ENCODE results near the gene PATL2.
A peak's percentile ranks its signal among the peaks of the same experiment; 100 is the strongest.

PATL2 gene

GRCh38 chr15:44718927-44719292 is 7.8 kb upstream of the PATL2 start:
- H3K4me3 ChIP-seq (ENCODE audit: extremely low read depth, insufficient read depth, low read length, poor library complexity, severe bottlenecking) = no peak overlapping the region
- H3K9me3 ChIP-seq (ENCODE audit: control insufficient read depth, low read length) = no peaks in the 10 kb centered on the region
- WGBS, 2 experiments (ENCODE audit: insufficient coverage in 2 of 2) = 100% methylated on average over 2 to 5 of the region's 8 CpGs
- no peaks in the 10 kb centered on the region for H3K4me1 ChIP-seq (ENCODE audit: control insufficient read depth, insufficient read depth, low read length, poor library complexity, severe bottlenecking)
- no peak overlapping the region for H3K27ac ChIP-seq (ENCODE audit: low read depth, low read length, severe bottlenecking)
- H3K36me3 ChIP-seq (ENCODE audit: control insufficient read depth, insufficient read depth, low read length) = peaks cover 30% of the 10 kb centered on the region

- WGBS, 2 experiments (ENCODE audit: insufficient coverage in 2 of 2) = 63% methylated on average over 3 of the region's 4 CpGs; no CpG with 5 or more reads in 1 of the 2 experiments
- Histone ChIP-seq H3K4me1 (ENCODE audit: control insufficient read depth, insufficient read depth, low read length, poor library complexity, severe bottlenecking) (no peaks in the 10 kb centered on the region), H3K4me3 (ENCODE audit: extremely low read depth, insufficient read depth, low read length, poor library complexity, severe bottlenecking) (no peak overlapping the region), H3K36me3 (ENCODE audit: control insufficient read depth, insufficient read depth, low read length) (peaks cover 30% of the 10 kb centered on the region), H3K27ac (ENCODE audit: low read depth, low read length, severe bottlenecking) (no peak overlapping the region), H3K9me3 (ENCODE audit: control insufficient read depth, low read length) (no peaks in the 10 kb centered on the region)
Observed at GRCh38 chr15:44718180-44718926, 7.2 kb upstream of the PATL2 start.

GRCh38 chr15:44716983-44717602 is 6.0 kb upstream of the PATL2 start:
- no peak overlapping the region for H3K4me3 ChIP-seq (ENCODE audit: extremely low read depth, insufficient read depth, low read length, poor library complexity, severe bottlenecking)
- peaks cover 30% of the 10 kb centered on the region for H3K36me3 ChIP-seq (ENCODE audit: control insufficient read depth, insufficient read depth, low read length)
- 90 to 100% methylated on average over 1 to 2 of the region's 2 CpGs for WGBS, 2 experiments (ENCODE audit: insufficient coverage in 2 of 2)
- no peaks in the 10 kb centered on the region for H3K9me3 ChIP-seq (ENCODE audit: control insufficient read depth, low read length)
- H3K27ac ChIP-seq (ENCODE audit: low read depth, low read length, severe bottlenecking) = no peak overlapping the region
- peaks cover 7% of the 10 kb centered on the region for H3K4me1 ChIP-seq (ENCODE audit: control insufficient read depth, insufficient read depth, low read length, poor library complexity, severe bottlenecking)

- Histone ChIP-seq H3K4me3 (ENCODE audit: extremely low read depth, insufficient read depth, low read length, poor library complexity, severe bottlenecking) (no peak overlapping the region), H3K4me1 (ENCODE audit: control insufficient read depth, insufficient read depth, low read length, poor library complexity, severe bottlenecking) (peaks cover 7% of the 10 kb centered on the region), H3K36me3 (ENCODE audit: control insufficient read depth, insufficient read depth, low read length) (peaks cover 30% of the 10 kb centered on the region), H3K9me3 (ENCODE audit: control insufficient read depth, low read length) (no peaks in the 10 kb centered on the region), H3K27ac (ENCODE audit: low read depth, low read length, severe bottlenecking) (no peak overlapping the region)
- WGBS, 2 experiments (ENCODE audit: insufficient coverage in 2 of 2) = 100% methylated on average over 1 of the region's 2 CpGs; no CpG with 5 or more reads in 1 of the 2 experiments
Observed at GRCh38 chr15:44715797-44716334, 4.7 kb upstream of the PATL2 start.

- H3K4me1 ChIP-seq (ENCODE audit: control insufficient read depth, insufficient read depth, low read length, poor library complexity, severe bottlenecking) = peaks cover 7% of the 10 kb centered on the region
- 95 to 98% methylated on average over 4 to 5 of the region's 6 CpGs for WGBS, 2 experiments (ENCODE audit: insufficient coverage in 2 of 2)
- no peak overlapping the region for H3K27ac ChIP-seq (ENCODE audit: low read depth, low read length, severe bottlenecking)
- no peaks in the 10 kb centered on the region for H3K9me3 ChIP-seq (ENCODE audit: control insufficient read depth, low read length)
- no peak overlapping the region for H3K4me3 ChIP-seq (ENCODE audit: extremely low read depth, insufficient read depth, low read length, poor library complexity, severe bottlenecking)
- peaks cover 30% of the 10 kb centered on the region for H3K36me3 ChIP-seq (ENCODE audit: control insufficient read depth, insufficient read depth, low read length)
Observed at GRCh38 chr15:44715142-44715796, 4.1 kb upstream of the PATL2 start.

GRCh38 chr15:44713006-44713966 is 2.2 kb upstream of the PATL2 start:
- Histone ChIP-seq H3K4me3 (ENCODE audit: extremely low read depth, insufficient read depth, low read length, poor library complexity, severe bottlenecking) (no peak overlapping the region), H3K27ac (ENCODE audit: low read depth, low read length, severe bottlenecking) (no peak overlapping the region), H3K9me3 (ENCODE audit: control insufficient read depth, low read length) (no peaks in the 10 kb centered on the region), H3K4me1 (ENCODE audit: control insufficient read depth, insufficient read depth, low read length, poor library complexity, severe bottlenecking) (peaks cover 7% of the 10 kb centered on the region), H3K36me3 (ENCODE audit: control insufficient read depth, insufficient read depth, low read length) (peaks cover 27% of the 10 kb centered on the region)
- WGBS, 2 experiments (ENCODE audit: insufficient coverage in 2 of 2) = no CpG with 5 or more reads among the region's 5 CpGs

GRCh38 chr15:44712346-44713005 is 1.4 kb upstream of the PATL2 start:
- Histone ChIP-seq H3K9me3 (ENCODE audit: control insufficient read depth, low read length) (no peaks in the 10 kb centered on the region), H3K36me3 (ENCODE audit: control insufficient read depth, insufficient read depth, low read length) (peaks cover 21% of the 10 kb centered on the region), H3K4me1 (ENCODE audit: control insufficient read depth, insufficient read depth, low read length, poor library complexity, severe bottlenecking) (peaks cover 7% of the 10 kb centered on the region), H3K4me3 (ENCODE audit: extremely low read depth, insufficient read depth, low read length, poor library complexity, severe bottlenecking) (peak overlapping the region; percentile 76), H3K27ac (ENCODE audit: low read depth, low read length, severe bottlenecking) (peak overlapping the region; percentile 39)
- 81 to 90% methylated on average over 20 to 21 of the region's 24 CpGs for WGBS, 2 experiments (ENCODE audit: insufficient coverage in 2 of 2)

GRCh38 chr15:44711743-44712345 is 721 bp upstream of the PATL2 start:
- peaks cover 7% of the 10 kb centered on the region for H3K4me1 ChIP-seq (ENCODE audit: control insufficient read depth, insufficient read depth, low read length, poor library complexity, severe bottlenecking)
- H3K4me3 ChIP-seq (ENCODE audit: extremely low read depth, insufficient read depth, low read length, poor library complexity, severe bottlenecking) = peak overlapping the region; percentile 76
- H3K9me3 ChIP-seq (ENCODE audit: control insufficient read depth, low read length) = no peaks in the 10 kb centered on the region
- WGBS, 2 experiments (ENCODE audit: insufficient coverage in 2 of 2) = 9 to 11% methylated on average over 26 to 28 of the region's 46 CpGs
- H3K36me3 ChIP-seq (ENCODE audit: control insufficient read depth, insufficient read depth, low read length) = peaks cover 15% of the 10 kb centered on the region
- peak overlapping the region; percentile 94 for H3K27ac ChIP-seq (ENCODE audit: low read depth, low read length, severe bottlenecking)

- 38 to 60% methylated on average over 3 to 4 of the region's 11 CpGs for WGBS, 2 experiments (ENCODE audit: insufficient coverage in 2 of 2)
Observed at GRCh38 chr15:44710236-44711095, 657 bp downstream of the PATL2 start.

More at GRCh38 chr15:44710236-44711095, 657 bp downstream of the PATL2 start:
- H3K9me3 ChIP-seq (ENCODE audit: control insufficient read depth, low read length) = no peaks in the 10 kb centered on the region
- H3K4me1 ChIP-seq (ENCODE audit: control insufficient read depth, insufficient read depth, low read length, poor library complexity, severe bottlenecking) = peaks cover 7% of the 10 kb centered on the region
- peaks cover under 1% of the 10 kb centered on the region for H3K36me3 ChIP-seq (ENCODE audit: control insufficient read depth, insufficient read depth, low read length)
- H3K27ac ChIP-seq (ENCODE audit: low read depth, low read length, severe bottlenecking) = peak overlapping the region; percentile 94
- H3K4me3 ChIP-seq (ENCODE audit: extremely low read depth, insufficient read depth, low read length, poor library complexity, severe bottlenecking) = peak overlapping the region; percentile 76
